HG02798 (cell line): ENCODE results near the gene PLCB1.

Experiments
- ATAC-seq: cut with Tn5 transposase; IDR thresholded peaks from one replicate; pipeline ENCODE4 v1.9.1; 2021; ENCODE audit warnings: mild to moderate bottlenecking; ENCODE audit not compliant: unreplicated experiment, poor library complexity

PLCB1 gene

DNA sequence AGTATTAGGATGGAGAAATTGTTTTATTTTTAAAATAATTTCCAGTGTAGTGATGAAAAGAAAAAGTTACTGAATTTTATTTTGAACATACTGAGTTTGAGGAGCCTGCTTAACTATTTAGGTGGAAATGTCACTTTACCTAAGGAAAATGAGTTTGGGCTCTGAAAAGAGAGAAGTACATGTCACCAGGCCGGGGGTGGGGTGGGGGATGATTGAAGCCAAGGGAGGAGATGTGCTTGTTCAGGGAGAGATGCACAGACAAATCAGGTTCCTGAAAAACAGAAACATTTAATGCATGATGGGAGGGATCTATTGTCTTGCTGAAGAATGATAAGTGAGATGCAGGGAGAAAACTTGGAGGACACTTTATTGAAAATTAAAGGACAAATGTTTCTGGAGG, 71.3 kb downstream of the PLCB1 start:
- no peak for ATAC-seq

DNA sequence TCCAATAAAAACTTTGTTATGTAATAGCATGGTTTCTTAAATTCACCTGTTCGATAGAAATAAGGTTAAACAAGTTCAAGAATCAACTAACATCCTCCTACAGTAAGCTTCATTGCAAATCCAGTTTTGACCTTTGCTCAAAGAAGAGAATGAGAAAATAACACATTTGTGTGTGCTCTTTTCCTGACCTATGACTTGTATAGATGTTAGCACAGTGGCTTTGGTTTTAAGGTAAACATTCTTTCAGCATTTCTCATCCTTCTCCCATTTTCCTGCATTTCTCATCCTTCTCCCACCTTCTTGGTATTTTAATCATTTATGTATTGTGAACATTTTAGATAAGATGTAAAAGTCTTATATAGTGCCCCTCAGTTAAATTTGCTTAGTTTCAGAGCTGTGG, 73.9 kb downstream of the PLCB1 start:
- no peak for ATAC-seq

DNA sequence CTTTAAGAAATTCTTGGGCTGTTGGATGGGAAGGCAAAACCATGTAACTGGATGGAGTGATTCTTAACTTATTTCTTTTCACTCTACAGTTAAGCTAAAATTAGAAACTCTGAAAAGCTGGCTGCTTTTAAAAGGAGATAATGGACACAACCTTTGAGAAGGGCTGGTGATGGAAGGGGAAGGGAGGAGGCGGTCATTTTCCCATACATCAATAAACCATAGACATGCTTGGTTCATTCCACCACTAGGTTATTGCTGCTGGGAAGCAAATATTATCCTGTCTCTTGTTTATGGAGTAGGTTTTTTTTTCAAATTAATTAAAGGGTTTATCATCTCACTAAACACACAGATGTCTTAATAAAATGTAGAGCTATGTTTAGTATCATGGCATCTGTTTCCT, 76.2 kb downstream of the PLCB1 start:
- no peak for ATAC-seq

DNA sequence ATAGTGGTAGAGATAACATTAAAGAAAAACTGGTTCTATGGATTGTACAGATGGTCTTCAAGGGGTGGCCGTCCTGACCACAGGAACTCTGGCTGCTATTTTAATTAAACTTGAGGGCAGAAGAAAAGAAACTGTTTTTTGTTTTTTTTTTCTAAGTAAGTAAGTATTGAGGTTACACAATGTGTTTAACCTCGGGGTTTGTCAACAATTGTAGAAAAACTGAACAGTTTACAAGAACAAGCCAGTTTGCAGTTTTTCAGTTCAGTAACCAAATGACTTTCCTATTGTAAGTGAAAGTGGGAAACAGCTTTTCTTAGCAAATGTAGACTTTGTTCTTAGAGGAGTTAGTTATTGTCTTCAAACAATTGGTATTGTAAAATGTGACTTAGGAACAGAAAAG, 77.0 kb downstream of the PLCB1 start:
- peak; percentile 46 for ATAC-seq

DNA sequence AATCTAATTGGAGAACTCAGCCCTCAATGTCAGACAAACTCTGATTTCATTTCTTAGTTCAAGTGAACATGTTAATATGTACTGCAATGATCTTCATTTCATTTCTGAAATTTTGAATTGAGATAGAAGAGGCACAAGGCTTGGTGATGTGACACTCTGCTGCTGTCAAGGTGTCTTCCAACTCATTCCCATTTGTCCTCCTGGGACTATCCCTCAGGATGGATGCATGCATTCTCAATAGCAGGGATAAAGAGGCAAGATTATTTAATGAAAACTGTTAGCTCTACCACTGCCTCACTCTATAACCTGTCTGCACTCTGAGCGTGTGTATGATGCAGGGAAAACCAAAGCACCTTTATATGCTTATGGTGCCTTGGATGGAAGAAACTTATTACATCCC, 78.7 kb downstream of the PLCB1 start:
- no peak for ATAC-seq

DNA sequence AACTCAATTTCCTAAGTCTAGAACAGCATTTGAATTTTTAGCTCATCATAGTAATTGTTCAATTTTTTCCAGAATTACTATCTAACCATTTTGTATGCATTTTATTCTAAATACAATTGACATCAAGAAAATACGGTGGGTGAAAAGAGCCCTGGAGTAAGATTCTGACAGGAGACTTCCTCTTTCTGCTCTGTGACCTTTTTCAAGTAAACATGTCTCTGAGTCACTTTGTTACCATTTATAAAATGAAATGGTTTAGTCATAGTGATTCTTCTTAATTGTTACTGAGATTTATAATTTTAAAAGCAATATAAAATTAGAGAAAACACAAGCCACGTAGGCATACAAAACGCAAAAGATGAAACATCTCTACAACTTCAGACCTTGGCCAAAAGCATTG, 80.2 kb downstream of the PLCB1 start:
- no peak for ATAC-seq

DNA sequence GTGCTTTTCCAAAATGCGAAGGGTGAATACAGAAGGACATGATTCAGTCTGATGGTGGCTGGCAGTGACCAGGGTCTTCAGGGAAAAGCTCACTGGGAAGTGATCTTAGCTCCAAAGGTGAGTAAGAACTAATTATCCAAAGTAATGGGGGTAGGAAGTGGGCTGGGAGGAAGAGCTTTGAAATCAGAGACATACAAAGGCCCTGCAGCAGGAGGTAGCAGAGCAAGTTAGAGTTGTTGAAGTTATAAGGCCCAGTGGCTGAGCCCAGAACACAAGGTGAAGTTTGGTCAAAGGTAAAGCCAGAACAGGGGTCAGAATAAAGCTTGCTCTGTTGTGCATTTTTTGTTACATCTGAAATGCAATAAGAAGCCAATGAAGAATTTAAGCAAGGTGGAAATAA, 81.2 kb downstream of the PLCB1 start:
- no peak for ATAC-seq

DNA sequence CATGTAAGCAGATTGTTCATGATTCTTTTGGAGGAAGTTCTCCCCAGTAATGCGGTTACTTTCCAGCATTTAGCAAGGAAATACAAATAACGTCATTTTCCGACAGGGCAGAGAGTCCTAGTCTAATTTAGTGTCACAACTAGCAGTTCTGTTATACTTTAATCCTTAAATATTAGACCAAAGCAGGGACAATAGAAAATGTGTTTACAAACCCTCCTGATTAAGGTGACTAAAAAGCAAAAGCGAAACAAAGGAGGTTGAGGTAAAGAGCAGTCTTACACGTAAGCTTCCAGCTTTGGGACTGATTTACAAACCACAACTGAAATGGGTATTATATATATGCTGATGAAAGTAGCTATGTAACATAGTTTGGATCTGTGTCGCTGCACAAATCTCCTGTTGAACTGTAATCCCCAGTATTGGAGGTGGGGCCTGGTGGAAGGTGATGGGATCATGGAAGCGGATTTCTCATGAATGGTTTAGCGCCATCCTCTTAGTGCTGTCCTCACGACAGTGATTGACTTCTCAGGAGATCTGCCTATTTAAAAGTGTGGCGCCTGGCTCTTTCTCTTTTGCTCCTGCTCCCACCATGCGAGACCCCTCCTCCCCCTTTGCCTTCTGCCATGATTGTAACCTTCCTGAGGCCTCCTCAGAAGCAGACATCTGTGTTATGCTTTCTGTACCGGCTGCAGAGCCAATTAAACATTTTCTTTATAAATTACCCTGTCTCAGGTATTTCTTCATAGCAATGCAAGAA, 81.9 kb downstream of the PLCB1 start:
- ATAC-seq = peak; percentile 83

DNA sequence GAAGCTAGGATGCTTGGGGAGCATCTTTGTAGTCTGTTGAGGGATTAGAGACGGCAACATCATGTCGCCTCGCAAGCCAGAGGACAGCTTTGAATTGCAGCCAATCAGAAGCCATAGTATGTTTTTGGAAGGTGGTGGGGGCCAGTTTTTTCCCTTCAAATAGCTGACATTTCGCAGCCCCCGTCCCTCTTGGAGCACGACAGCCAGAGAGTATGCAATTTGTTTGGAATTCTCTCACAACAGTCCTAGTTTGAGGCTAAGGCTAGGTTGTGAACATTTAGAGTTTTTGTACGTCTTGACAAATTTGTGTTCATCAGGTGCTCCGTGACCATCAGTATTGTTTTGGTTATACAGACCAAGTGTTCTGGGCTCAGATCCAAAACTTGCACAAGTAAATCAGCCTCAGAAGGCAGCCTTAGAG, 83.3 kb downstream of the PLCB1 start:
- ATAC-seq = no peak

DNA sequence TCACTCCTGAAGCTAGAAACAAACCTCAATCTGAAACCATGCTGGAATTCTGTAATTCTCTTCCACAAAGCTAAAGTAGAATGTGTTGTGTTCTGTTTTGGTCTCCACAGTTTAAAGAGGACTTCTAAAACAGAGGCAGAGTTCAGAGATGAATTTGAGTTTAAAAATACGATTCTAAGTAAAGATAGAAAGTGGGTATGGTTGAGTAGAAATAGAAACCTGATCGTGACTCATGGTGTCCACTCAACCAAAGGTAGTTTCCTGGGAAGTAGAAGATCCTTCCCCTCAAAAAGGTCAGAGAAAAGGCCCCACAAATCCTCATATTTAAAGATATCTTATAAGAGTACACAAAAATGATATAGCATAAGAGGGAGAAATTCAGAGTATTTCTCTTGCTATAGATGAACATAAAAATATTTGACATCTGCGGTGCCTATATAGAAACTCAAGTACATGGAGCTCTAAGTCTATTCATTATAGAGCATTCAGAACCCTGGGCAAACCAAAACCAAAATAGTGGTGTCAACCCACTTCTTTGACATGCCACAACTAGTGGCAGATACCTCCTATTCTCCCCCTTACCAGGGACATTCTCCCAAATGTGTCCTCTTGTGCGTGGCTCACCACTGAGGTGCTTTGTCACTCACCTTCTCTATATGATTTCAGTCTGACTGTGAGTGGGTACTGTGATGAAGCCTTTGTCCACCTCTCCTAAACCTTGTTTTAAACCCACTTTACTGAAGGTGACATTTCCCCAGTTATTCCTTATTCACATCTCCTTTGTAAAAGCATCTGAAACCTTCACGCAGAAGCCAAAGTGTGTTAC, 84.5 kb downstream of the PLCB1 start:
- no peak for ATAC-seq

DNA sequence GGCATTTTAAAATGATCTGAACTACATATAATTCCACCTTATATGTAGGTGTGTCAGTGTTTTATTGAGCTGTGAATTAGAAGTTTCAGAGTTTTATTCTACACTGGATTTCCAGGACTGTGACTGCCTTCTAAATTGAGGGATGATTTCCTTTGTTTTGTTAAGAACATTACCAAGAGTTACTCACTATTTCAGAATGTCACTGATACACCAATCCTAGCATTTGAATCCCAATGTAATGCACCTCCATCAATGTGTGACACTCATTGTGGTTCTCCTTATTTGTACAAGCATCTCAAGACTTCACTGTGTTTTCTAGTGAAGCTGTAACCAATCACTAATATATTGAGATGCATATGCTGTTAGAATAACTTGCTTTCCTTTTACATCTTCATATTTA, 86.8 kb downstream of the PLCB1 start:
- no peak for ATAC-seq

DNA sequence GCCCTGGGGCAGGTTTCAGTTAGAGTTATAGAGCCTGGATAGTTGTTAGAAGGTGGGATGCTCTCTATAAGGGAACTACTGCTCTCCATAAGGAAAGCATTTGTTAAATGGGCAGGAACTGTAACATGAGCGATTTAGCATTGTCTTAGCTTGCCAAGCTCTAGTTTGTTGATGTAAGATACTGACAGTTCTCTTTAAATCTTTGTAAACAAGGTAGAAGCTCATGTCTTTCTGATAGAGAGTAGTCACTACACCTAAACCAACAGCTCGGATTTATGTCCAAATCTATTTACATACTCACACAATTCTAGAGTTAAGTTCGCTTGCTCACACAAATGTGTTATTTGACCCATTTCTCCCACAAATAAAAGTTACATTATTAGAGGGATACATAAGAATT, 87.3 kb downstream of the PLCB1 start:
- no peak for ATAC-seq

DNA sequence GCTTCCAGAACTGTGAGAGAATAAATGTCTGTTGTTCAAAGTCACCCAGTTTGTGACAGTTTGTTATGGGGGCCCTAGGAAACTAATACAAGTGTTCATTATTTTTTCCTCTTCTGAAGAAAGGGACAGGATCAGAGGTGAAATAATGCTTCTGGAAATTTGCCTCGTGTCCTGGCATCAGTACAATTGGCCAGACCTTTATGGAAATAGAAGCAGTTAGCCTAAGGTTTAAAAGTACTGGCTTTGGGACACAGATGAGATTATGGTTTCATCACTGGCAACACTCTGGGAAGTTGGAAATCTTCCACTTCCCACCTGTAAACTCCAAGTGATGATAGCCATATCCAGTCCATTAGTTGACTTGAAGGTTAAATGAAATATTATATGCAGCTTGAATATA, 88.7 kb downstream of the PLCB1 start:
- no peak for ATAC-seq

DNA sequence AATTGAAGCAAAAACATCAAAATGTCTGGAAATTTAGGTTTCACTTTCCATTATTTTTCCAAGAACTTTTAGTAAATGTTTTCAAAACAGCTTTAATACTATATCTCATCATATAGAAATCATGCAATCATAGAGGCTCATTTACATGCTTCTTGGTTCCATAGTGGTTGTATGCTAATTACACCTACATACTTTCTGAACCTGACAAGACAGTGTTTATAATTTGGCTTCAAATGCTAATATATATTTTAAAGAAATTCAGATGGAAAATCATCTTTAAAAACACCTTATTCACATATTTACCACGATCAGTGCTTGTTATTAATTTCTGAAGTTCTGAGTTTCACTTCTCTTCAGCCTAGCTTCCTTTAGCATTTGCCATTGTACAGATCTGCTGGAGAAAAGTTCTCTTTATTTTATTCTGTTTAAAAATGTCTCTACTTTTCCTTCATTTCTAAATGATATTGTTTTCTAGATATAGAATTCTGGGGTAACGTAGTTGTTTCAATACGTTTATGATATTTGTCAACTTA, 89.9 kb downstream of the PLCB1 start:
- peak; percentile 67 for ATAC-seq

DNA sequence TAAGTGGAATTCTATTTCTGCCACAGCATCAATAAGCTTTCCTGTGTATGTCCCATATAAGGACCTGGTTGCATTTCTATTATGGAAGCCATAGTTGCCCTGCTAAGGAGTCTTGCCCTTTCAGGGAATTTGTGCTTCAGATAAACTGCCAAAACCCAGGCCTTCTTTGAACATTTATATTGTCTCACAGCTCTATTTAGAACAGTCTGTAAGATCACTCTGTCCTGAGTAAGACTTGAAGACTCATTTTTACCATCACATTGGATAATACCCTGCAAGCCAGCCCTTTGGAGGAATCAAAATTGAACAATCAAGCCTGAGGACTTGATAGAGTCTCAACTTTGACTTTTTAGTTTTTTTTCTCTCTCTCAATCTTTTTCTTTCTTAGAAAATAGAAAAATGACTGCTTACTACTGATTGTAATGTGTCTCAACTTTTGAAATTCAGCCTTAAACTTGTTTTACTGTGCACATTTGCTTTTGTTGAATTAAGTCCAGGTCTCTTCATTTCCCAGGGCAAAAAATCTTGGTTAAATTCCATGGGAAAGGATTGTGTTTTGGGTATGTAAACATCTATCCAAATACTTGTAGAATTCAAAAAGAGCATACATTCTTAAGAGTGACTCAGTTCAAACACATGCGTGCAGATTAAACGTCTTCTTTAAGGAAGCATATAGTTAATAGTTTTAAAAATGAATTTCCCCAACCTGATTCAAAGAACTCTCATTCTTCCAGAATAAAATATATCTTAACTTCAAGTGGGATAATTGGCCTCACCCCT, 91.2 kb downstream of the PLCB1 start:
- no peak for ATAC-seq

DNA sequence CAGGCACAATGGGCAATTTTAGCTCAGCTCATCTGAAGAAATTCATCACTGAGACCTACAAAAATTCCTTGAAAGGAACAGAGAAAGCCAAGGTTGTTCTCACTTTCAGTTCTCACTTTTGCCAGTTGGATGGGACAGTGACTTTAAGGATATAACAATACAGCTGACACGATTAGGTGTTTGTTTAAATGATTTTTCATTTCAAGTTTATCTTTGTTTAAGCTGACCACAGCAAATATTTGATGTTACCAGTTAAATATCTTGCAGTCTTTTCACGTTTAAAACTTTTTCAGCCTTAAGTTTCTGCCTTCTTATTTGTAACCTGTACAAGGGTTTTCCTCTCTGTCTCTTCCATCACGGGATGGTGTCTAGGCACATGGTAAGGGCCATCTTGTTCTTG, 93.6 kb downstream of the PLCB1 start:
- ATAC-seq = no peak

DNA sequence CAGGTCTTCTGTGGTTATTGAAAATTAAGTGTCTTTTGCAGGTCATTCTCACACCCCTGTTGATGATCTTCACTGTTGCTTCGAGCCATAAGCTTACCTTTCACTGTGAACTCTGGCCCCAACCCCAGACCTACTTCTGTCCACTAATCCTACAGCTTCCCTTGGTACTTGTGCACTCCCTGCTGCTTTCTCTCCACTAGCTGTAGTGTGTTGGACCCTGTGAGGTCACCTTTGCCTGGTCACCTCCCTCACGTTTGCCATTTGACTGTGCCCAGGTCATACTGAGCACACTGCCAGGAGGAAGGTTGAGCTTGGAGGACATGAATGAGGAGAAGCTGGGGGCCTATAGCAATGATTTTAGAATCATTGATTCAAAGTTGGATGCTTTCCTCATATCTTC, 94.0 kb downstream of the PLCB1 start:
- ATAC-seq = no peak

DNA sequence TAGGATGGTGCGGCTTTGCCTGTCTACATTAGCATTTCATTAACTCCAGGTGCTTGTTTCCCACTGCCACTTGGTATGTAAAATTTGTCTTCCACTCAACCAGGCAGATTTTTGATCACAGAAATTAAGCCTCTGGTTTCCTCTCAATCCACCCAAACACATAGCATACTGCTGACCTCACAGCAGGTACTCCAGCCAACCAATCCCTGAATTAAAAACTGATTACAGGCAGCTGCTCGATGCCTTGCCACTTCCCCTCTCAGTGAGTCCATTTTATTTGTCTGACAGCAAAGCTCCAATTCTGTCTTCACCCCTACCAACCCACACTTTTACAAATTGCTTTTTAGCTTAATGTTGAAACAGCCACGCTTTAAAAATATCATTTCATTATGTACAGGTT, 95.2 kb downstream of the PLCB1 start:
- ATAC-seq = no peak

DNA sequence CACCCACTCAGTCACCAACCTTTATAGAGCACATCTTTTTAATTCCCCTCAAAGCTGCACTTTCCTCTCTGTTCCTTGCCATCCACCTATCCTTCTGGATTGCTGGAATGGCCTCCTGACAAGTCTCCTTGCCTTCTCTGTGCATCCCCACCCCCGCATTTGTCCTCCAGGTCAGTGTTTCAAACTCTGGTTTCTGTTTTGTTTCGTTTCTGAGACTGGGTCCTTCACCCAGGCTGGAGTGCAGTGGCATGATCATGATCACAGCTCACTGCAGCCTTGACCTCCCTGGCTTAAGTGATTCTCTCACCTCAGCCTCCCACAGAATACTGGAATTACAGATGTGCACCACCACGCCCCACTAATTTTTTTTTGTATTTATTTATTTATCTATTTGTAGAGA, 96.2 kb downstream of the PLCB1 start:
- ATAC-seq = peak; percentile 76

DNA sequence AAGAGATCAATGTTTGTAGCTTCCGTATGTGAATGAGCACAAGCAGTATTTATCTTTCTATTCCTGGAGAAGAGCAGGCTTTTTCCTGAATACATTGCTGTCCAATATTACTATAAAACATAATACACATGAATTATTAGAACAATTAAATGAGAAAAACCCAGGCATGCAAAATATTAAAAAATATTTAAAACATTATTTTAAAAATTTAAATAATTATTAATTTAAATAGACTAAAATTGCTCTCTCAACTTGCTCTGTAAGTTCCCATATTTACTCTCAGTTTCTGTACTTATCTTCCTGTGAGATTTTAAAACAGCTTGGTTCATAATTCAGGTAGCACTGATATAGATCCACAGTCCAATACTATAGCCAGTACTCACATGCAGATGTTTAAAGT, 97.0 kb downstream of the PLCB1 start:
- ATAC-seq = no peak

DNA sequence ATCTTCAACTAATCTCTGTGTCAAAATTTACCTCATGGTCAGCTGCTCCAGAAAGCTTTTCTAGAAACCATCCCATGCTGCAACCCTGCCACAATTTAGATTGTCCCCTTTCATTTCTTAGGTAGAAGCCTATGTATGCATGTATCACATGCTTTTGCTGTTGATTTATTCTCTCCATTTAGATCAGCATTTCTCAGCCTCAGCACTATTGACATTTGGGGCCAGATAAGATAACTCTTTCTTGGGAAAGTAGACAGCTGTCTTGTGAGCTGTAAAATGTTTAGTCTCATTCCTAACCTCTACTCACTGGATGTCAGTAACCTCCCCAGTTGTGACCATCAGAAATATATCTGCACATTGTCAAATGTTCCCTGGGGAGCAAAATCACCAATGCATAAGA, 99.0 kb downstream of the PLCB1 start:
- ATAC-seq = no peak
